Lower lobe of right lung (tissue), 2 donors: ENCODE measurements around the gene P2RY13. TPM values are rescaled to one million over a fixed set of nuclear protein-coding genes. Genes with fewer than 3 reads are reported as not detected.

ENCODE experiments used
- ATAC-seq, 2 donors: fragments of 200-7000 bp; cut with Tn5 transposase; one replicate each; pipeline ENCODE4 v1.9.1; 2020 to 2022; ENCODE audit warnings: mild to moderate bottlenecking in 2 of 2, moderate library complexity in 2 of 2
- DNase-seq: peaks from one replicate; pipeline ENCODE4 v3.0.0-alpha.2; 2020
- H3K27ac ChIP-seq: fragments of 200-600 bp; one replicate; pipeline ENCODE4 v1.8.0; 2022
- H3K27me3 ChIP-seq: fragments of 200-600 bp; one replicate; pipeline ENCODE4 v1.8.0; 2022; ENCODE audit warnings: low read depth
- H3K36me3 ChIP-seq: fragments of 200-600 bp; one replicate; pipeline ENCODE4 v1.8.0; 2022; ENCODE audit warnings: mild to moderate bottlenecking
- H3K4me1 ChIP-seq: fragments of 200-600 bp; one replicate; pipeline ENCODE4 v1.8.0; 2022
- H3K4me3 ChIP-seq: fragments of 200-600 bp; one replicate; pipeline ENCODE4 v1.8.0; 2022; ENCODE audit warnings: mild to moderate bottlenecking
- H3K9me3 ChIP-seq: fragments of 200-600 bp; one replicate; pipeline ENCODE4 v1.8.0; 2022
- intact Hi-C: fragments of 100-400 bp; cut with DNase I; formaldehyde crosslinking; loops from one replicate; pipeline ENCODE4 v1.11.0; 2022
- total RNA-seq: library from RNA; stranded (reverse); fragmentation: NEBNext Ultra II Directional; extraction: Animal tissue kit (Norgen Biotek cat#: 25700); gene quantifications from one replicate; pipeline ENCODE4 v1.2.1, GENCODE V29; 2021
- TF ChIP-seq, protein P1 (sequence below): fragments of 200-600 bp; IDR thresholded peaks from one replicate; pipeline ENCODE4 v1.8.0; 2022; ENCODE audit warnings: antibody characterized with exemption, mild to moderate bottlenecking
- donor health status: DM: no; HTN: yes; CAD: no; lungs with severe emphysema.

Gene P2RY13
- total RNA-seq, 1 donor from 2014 or later: 14.4 TPM

DNA sequence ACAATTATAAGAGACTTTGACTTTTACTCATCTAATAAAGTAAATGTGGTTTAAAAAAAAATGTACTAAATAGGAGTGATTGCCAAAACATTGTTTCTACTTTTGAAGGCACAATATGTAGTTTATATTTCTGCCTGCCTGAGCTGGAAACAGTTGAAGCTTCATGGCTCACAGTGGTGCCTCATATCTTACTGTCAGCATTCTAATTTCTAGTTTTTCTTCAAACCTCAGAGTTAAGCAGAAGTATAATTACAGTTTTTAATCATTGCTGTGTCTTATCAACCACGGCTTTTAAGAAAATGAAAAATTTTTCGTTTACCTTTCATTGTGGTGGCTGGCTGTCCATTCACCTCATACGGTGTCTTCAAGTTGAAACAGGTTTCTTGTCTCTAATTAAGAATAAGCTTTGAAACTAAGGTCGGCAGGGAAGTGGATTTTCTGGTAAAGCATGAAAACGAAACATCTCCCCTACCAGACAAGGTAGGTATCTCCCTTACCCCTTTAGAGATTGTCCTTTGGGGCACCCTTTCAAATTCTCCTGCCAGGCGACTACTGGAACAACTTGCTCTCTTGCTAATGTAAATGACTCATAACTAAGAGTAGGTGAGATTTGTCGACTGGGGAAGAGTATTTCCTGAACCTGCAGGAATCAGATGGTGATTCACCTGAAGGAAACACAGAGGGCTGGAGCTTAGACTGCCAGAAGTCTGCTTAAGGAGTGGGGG lies 12.9 kb downstream of the P2RY13 start, which contains the start of gene GPR87:
Gene GPR87 (minus strand): TSS at position 554 of the 725 bp plus-strand sequence. CDS start 16,720 bp downstream, outside the sequence.
- ATAC-seq (no peak), DNase-seq (no peak)
- intact Hi-C loops: no loop called here
- Histone ChIP-seq H3K36me3 (no peaks in the 10 kb centered on the region), H3K27ac (no peak within 1 kb of the TSS), H3K27me3 (no peaks in the 10 kb centered on the region), H3K9me3 (no peaks in the 10 kb centered on the region), H3K4me3 (no peak within 1 kb of the TSS), H3K4me1 (peaks cover 4% of the 10 kb centered on the region)
- TF ChIP-seq, protein P1, sequence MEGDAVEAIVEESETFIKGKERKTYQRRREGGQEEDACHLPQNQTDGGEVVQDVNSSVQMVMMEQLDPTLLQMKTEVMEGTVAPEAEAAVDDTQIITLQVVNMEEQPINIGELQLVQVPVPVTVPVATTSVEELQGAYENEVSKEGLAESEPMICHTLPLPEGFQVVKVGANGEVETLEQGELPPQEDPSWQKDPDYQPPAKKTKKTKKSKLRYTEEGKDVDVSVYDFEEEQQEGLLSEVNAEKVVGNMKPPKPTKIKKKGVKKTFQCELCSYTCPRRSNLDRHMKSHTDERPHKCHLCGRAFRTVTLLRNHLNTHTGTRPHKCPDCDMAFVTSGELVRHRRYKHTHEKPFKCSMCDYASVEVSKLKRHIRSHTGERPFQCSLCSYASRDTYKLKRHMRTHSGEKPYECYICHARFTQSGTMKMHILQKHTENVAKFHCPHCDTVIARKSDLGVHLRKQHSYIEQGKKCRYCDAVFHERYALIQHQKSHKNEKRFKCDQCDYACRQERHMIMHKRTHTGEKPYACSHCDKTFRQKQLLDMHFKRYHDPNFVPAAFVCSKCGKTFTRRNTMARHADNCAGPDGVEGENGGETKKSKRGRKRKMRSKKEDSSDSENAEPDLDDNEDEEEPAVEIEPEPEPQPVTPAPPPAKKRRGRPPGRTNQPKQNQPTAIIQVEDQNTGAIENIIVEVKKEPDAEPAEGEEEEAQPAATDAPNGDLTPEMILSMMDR: no peak

DNA sequence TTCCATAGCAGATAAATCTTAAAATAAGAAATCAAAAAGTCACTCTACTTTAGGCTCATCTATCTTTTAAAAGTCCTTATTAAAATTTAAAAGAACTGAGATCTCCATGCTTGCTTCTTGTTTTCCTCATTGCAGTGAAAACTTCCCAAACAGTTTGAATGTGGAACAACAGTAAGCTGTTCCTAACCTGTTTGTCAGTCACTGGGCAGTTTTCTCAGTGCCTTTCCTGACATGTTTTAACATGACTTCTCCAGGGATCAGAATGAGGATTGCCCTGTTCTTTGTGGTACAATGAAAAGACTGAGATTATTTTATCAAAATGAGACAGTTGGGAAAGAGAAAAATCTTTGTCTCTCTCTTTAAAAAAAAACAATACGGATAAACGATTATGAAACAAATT lies 13.5 kb downstream of the P2RY13 start:
- Histone ChIP-seq H3K36me3 (no peaks in the 10 kb centered on the region), H3K4me1 (no peaks in the 10 kb centered on the region), H3K9me3 (no peaks in the 10 kb centered on the region), H3K27me3 (no peaks in the 10 kb centered on the region), H3K4me3 (no peak overlapping the region), H3K27ac (no peak overlapping the region)
- TF ChIP-seq, protein P1: no peak
- intact Hi-C loops: no loop called here
- no peak for DNase-seq
- no peak for ATAC-seq

GRCh38 chr3:151315136-151315535 lies 14.2 kb downstream of the P2RY13 start:
- H3K27me3 ChIP-seq: no peaks in the 10 kb centered on the region
- intact Hi-C loops: no loop called here
- DNase-seq: no peak
- ATAC-seq: no peak
- no peaks in the 10 kb centered on the region for H3K9me3 ChIP-seq
- TF ChIP-seq, protein P1: no peak
- H3K36me3 ChIP-seq: no peaks in the 10 kb centered on the region
- H3K27ac ChIP-seq: no peak overlapping the region
- H3K4me1 ChIP-seq: no peaks in the 10 kb centered on the region
- H3K4me3 ChIP-seq: no peak overlapping the region

DNA sequence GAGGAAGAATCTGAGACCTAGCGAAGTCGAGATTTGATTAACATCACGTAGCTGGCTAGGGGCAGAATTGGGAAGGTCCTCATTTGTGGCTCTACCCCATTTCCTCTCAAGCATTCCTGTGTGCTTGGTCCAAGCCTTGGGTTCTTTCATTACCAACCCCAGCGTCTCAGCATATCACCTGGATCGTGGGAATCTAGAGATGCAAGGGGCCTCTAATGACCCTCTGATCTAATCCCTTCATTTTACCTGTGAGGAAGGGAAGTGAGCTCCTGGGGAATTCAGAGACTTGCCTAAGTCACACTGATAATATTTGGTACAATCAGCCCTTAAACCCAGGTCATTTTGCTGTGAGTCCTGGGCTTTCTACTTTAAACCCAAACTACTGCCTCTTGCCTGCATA lies 14.8 kb downstream of the P2RY13 start:
- Histone ChIP-seq H3K4me1 (no peaks in the 10 kb centered on the region), H3K9me3 (no peaks in the 10 kb centered on the region), H3K36me3 (no peaks in the 10 kb centered on the region), H3K27me3 (no peaks in the 10 kb centered on the region), H3K4me3 (no peak overlapping the region), H3K27ac (no peak overlapping the region)
- no peak for ATAC-seq
- no peak for DNase-seq
- intact Hi-C loops: no loop called here
- TF ChIP-seq, protein P1: no peak

DNA sequence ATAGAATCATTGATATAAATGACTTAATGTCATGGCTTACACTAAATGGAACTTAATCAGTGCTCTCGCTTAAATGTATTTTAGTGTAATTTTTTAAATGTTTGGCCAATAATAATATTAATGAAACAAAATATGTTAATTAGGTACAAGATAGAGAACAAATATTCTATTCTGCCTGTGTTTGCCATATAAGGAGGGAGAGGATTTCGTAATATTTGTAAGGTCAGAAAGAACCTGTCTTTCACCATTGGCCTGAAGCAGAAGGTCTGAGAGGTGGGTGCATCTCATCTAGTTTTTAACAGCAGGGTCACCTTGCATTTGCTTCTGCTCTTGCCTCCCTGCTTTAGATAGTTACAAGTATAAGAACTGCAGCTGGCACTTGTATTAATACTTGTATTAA lies 15.2 kb downstream of the P2RY13 start:
- Histone ChIP-seq H3K4me3 (no peak overlapping the region), H3K36me3 (no peaks in the 10 kb centered on the region), H3K27ac (no peak overlapping the region), H3K4me1 (no peaks in the 10 kb centered on the region), H3K27me3 (no peaks in the 10 kb centered on the region), H3K9me3 (no peaks in the 10 kb centered on the region)
- TF ChIP-seq, protein P1: no peak
- DNase-seq: no peak
- no peak for ATAC-seq
- intact Hi-C loops: no loop called here
